Ishikawa (cell line): ENCODE results near the gene IL19.

ENCODE experiments used
- CEBPB ChIP-seq: IDR thresholded peaks from 2 replicates; pipeline ENCODE4 v1.6.1; 2012
- CREB1 ChIP-seq: IDR thresholded peaks from 2 replicates; pipeline ENCODE4 v1.6.1; 2012; ENCODE audit warnings: low read depth
- MAX ChIP-seq: IDR thresholded peaks from 2 replicates; pipeline ENCODE4 v1.6.1; 2012
- TCF12 ChIP-seq: IDR thresholded peaks from 2 replicates; pipeline ENCODE4 v1.6.1; 2012; ENCODE audit warnings: low read depth

GRCh38 chr1:206800891-206801290, 30.3 kb downstream of the IL19 start:
- no peak for TF ChIP-seq CEBPB
- no peak for TF ChIP-seq TCF12
- no peak for TF ChIP-seq MAX
- no peak for TF ChIP-seq CREB1
